GM18861 (cell line): ENCODE measurements around the gene USP36.
"Not testable (repeated sequence)": the region's sequence is repeated elsewhere in the genome, so short reads cannot be mapped to it uniquely, and the experiment has no call there.

Experiments
- ATAC-seq: cut with Tn5 transposase; IDR thresholded peaks from one replicate; pipeline ENCODE4 v1.9.1; 2021; ENCODE audit not compliant: unreplicated experiment

The USP36 gene

DNA sequence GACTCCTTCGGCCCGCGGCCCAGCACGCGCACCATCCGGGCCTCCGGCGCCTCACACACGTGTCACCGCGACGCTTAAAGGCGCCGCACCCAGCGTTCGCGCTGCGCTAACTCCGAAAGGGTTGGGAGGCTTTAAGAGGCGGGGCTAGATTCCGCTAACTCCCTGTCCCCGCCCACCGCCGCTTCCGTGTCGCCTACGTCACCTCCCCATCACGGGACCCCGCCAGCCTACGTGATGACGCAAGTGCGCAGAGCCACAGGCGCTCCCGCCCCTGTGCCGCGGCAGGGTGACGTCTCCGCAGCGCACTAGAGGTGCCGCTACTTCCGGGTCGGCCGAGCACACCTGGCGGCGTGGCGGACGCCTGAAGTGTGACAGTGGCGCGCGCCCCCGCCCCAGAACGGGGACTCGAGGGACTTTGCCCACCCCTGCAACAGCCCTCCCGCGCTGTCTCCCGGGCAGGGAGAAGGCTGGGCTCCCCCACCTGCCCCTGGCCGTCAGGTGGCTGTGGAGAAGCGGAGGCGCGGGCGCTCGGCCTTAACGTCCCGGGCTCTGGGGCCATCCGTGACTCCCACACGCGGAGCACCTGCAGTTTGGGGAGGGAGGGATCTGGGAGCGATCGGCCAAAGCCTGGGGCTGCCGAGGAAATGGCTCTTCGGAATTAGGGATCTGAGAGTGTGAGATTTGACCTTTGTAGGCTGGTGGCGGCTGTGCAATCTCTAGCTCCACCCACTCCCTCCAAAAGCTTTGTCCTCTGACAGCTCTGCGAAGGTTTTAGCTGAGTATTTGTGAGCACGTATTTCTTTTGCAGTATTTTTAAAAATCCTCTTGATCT, at the start of gene USP36:
TSS of gene USP36 (minus strand) at position 35 of the 832 bp plus-strand sequence. CDS start 4,451 bp downstream, outside the sequence.
- ATAC-seq, result peak; percentile 82

DNA sequence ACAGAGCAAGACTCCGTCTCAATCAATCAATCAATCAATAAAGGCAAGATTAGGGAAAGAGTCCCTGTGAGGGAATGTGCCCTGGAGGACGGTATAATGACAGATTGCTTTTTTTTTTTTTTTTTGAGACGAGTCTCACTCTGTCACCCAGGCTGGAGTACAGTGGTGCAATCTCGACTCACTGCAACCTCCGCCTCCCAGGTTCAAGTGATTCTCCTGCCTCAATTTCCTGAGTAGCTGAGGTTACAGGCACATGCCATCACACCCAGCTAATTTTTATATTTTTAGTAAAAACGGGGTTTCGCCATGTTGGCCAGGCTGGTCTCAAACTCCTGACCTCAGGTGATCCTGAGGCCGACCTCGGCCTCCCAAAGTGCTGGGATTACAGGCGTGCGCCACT, 49.5 kb upstream of the USP36 start:
- ATAC-seq, result not testable (repeated sequence)

DNA sequence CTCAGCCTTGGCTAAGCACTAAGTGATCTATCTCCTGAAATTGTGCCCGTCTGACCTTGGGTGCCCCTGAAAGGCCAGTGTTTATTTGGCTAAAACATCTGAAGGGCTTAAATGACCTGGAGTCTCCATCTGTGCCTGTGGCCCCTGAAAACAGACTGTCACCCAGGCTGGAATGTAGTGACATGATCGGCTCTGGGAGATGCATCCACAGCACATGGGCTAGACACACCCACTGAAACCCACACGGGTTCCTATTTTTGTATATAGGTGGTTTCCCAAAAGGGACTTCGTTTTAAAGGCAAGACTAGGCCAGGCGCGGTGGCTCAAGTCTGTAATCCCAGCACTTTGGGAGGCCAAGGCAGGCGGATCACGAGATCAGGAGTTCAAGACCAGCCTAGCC, 48.9 kb upstream of the USP36 start:
- no peak for ATAC-seq

DNA sequence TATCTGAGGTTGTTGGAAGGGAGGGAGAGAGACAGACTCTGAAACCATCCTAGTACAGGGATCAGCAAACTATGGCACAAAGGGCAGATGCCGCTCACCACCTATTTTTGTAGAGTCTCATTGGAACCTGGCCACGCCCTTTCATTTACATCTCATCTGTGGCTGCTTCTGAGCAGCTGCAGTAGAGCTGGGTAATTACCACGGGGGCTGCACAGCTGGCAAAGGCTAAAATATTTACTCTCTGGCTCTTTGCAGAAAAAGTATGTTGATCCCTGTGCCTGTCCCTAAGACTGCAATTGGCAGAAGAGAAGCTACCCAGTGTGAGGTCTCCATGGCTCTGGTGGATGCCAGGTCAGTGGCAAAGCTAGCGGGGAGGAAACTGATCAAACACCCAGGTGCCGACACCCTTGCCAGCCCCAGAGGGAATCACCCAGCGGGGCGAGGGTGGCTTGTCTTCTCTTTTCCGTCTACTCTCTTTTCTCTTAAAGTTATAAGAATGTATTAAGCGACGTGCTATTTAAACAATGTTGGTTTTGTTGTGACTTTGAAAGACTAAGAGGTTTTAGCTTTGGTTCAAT, 48.4 kb upstream of the USP36 start:
- ATAC-seq, result no peak

DNA sequence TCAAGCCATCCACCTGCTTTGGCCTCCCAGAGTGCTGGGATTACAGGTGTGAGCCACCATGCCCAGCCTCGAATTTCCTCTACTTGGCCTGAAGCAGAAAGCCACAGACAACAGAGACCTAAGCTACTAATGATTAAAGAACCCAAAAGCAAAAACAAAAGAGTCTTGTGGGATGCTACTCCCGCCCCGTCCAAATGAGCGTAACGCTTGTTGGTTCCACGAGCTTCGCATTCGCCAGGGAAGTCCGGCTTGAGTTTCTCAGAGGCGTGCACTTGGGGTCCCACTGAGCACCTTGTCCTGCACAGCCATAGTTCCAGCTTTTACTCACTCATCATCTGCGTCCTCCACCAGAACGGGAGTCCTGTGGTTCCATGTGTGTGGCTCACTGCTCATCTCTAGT, 46.3 kb upstream of the USP36 start:
- ATAC-seq, result no peak

DNA sequence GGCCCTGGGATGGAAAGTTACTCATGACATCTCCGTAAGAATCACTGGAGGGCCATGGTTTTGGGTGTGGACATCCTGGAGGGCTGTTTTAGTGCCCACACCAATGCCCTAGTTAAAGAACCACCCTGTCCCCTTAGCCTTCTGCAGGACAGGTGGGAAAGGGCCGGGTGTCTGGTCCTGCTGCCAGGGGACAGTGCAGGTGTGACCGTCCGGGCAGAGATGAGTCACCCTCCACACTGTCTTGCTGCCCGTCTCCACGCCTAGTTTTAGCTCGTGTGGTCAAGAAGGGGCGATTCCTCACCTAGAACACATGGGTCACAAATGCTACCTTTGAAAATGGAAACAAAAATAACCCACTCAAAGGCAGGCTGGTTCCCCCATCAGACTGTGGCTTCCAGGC, 45.3 kb upstream of the USP36 start:
- ATAC-seq, result no peak

DNA sequence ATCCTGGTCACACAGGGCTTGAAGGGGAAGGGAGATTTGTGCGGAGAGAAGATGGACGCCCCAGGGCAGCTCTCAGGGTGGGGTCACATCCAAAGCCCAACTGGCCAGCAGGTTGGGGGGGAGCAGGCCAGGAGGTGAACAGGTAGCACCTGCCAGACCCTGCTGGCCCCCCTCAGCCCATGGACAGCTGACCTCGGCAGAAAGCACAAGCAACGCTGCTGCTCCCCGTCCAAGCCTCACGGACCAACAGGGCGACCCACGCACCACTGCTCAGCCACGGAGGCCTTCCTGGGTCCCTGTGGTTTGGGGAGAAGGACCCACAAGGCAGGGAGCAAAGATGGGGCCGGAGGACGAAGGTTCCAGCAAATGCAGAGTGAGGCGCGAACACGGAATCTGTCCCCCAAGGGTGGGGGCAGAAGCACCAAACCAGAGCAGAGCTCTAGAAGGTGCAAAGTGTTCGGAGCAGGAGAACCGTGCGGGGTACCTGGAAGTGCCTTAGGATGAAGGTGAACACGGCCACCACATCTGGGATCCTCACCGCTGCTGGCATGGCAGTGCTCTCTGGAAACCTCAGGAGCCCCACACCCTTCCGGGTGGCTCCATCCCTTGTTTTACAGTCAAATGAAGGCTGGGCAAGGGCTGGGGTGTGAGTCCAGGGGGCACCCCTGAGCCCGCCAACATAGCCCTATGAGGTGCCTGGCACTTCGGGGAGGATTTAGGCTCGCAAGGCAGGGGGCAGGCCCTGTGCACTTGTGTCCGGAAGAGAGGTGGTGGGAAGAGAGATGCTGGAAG, 44.5 kb upstream of the USP36 start:
- ATAC-seq, result no peak

DNA sequence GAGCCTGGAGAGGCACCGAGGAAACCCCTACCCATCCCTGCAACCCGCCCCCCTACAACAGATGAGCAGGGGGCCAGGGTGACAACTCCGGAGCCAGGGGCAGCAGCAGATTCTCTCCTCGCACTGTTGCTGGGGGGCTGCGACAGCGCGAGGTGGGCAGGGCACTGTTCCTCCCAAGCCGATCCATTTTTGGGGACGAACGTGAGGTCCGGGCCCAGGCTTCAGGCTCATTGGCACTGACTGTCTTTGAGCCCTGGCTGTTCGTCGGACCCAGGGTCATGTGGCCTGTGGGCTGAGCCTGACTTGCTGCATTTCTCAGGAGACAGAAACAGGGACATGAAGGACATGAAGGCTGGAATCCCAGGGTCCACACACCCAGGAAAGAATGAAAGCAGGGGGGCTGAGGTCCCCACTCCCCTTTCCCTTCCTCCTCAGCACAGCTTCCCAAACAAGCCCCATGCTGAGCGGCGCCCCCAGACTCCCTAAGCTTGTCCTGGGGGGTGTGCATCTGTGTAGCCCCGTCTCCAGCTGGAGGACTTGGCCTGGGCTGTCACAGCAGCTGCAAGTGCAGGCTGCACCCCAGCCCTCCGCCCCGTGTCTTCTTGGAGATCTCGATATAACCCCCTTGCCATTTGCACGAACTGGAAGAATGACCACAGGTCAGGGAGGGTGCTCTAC, 43.7 kb upstream of the USP36 start:
- no peak for ATAC-seq

DNA sequence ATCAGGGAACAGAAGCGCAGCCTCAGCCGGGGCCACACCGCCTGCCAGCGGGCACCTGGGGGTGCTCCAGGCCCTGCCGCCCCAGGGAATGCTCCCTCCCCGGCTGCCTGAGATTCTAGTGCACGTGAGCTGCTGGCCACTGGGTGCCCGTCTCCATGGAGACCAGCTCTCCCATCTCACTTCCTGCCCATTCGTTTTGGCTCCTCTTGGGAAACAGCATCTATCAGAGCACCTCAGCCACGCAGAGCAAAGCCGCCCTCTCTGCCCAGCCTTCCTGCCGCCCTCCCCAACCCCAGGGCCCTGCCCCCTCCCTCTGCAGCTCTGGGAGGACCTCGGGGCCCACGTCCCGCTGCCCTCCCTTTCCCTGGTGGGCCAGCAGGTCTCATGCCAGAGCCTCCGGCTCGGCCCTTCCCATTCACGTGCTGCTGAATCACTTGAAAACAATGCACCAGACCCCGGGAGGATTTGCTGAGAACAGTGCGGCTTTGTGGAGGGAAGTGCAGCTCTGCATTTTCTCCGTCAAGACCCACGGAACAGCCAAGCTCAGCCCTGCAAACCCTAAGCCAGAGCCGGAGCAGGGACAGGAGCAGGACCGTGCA, 43.0 kb upstream of the USP36 start:
- no peak for ATAC-seq

DNA sequence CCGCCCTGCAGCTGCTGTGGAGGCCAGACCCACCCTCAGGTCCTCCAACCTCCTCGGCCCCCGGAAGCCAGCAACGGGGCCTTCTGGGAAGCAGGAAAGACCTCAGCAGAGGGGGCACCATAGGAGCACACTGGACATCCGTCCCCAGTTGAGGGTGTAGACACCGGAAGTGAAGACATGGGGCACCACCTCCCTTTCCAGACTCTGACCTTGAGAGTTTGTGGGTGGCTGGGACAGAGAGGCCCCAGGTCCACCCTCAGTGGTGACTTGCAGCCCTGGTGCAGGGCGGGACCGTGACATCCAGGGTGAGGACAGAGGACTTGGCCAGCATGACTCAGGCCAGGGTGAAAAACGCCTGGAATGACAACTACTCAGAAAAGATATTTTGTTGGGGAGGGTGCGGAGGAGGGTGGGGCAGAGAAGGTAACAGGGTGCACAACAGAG, 42.5 kb upstream of the USP36 start:
- ATAC-seq, result no peak

DNA sequence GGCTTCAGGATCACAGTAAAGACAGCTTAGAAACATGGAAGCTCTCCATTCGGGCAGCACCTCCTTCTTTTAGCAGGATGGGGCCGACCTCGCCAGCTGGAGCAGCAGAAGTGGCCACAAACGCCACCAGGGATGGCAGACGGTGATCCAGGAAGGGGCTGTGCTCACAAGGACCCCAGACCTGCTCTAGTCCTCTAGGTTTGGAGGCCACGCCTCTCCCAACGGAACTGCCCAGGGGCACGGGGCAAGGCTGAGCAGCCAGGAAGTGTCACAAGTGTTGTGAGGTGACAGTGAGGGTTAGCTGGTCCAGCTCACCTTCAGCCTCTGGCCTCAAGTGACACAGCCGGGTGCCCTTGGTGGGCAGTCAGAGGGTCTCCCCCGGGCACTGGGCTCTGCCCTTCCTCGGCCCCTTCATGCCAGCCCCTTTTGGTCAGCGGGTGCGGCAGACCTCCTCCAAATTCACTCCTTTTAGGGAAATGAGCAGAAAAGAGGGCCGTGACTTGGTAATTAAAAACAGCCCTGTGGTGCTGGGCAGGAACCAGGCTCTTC, 42.0 kb upstream of the USP36 start:
- ATAC-seq, result no peak

DNA sequence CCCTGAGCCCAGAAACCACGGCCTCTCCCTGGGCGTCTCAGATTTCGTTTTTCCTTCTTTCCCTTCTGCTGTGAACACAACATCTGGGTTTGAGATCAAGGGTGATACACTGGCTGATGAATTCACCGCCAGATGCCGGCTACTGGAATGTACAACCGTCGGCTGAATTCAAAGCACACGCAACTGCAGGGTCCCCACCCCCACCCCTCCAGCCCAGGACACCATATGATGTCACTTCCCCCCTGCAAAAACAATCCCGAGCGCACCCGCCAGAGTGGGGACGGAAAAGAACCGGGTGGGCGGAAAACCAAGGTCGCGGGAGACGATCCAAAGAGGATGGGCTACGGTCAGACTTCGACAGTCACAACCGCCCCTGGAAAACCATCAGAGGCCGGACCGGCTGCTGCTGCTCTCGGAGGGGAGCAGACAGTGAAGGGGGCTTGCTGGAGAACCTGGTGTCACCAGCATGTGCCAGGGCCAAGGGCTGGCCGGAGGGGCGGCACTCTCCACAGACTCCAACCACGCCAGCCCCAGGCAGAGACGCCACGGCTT, 39.1 kb upstream of the USP36 start:
- no peak for ATAC-seq

DNA sequence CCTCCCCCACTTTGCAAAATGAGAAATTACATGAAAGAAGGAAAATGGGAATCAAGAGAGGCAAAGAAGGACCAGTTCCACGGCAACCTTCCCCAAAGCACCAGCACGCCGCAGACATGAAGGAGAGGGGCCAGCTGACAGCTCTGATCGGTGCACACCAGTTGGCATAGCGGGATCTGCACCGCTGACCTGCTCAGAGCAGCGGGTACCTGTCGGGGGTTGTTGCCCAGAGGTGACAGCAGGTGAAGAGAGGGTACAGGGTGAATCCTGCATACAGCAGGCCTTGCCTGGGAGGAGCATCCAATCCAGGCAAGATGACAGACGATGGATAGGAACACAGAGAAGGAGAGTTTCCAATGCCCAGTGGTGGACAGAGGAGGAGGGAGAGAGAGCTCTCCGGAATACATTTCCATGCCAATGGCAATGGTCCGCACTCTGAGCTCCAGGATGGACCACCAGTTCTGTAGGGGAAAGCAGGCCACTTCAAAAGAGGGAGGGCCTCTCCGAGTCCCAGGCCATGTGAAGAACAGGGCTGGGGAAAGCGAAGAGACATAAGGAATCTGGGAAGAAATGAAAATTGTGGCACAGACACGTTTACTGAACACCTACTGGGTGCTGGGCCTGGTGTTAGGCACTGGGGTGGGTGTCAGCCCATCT, 38.4 kb upstream of the USP36 start:
- ATAC-seq, result no peak

DNA sequence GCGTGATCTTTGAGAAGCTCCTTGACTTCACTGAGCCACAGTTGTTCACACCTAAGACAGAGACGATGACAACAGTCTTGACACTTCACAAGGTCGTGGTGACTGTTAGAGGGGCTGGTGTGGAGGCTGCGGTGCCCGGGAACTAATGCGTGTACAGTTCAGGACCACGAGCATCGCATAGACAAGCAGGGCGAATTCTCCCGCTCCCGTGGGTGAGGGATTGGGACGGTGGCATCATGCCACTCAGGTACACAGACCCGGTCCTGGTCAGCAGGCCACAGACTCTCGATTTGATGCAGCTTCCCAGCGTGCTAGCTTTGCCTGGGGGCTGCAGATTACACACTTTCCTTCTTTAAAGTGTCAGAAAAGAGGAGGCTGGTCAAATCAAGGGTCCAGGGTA, 37.6 kb upstream of the USP36 start:
- no peak for ATAC-seq

DNA sequence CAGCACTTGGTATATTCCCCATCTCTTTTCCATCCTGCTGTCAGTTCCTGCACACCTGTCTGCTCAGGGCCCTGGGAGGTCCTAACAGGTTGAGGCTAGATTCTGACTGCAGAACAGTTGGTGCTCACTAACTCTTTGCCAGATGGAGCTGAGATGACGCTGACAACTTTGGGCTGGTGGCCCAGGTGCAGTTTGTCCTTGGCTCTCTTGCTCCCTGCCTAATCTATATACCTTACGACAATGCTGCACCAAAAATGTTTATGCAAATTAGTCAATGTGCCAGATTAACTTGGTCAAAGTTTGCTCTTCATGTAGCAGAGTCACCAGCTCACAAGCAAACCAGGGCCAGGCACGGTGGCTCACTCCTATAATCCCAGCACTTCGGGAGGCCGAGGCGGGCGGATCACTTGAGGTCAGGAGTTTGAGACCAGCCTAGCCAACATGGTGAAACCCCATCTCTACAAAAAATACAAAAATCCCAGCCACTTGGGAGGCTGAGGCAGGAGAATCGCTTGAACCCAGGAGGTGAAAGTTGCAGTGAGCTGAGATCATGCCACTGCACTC, 36.4 kb upstream of the USP36 start:
- not testable (repeated sequence) for ATAC-seq

DNA sequence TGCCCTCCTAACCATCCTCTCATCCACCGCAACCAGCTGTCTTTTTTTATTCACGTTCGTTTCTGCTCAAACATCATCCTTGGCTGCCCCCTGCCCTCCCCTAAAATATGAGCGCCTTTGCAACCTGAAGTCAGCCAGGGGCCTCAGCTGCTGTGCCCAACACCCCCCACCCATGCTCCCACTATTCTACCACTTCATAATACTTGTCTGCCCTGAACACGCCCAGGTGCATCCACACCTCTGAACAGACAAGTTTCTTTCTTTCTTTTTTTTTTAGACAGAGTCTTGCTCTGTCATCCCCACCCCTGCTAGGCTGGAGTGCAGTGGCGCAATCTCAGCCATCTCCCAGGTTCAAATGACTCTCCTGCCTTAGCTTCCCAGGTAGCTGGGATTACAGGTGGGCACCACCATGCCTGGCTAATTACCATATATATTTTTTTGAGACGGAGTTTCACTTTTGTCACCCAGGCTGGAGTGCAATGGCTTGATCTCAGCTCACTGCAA, 35.5 kb upstream of the USP36 start:
- ATAC-seq, result no peak

DNA sequence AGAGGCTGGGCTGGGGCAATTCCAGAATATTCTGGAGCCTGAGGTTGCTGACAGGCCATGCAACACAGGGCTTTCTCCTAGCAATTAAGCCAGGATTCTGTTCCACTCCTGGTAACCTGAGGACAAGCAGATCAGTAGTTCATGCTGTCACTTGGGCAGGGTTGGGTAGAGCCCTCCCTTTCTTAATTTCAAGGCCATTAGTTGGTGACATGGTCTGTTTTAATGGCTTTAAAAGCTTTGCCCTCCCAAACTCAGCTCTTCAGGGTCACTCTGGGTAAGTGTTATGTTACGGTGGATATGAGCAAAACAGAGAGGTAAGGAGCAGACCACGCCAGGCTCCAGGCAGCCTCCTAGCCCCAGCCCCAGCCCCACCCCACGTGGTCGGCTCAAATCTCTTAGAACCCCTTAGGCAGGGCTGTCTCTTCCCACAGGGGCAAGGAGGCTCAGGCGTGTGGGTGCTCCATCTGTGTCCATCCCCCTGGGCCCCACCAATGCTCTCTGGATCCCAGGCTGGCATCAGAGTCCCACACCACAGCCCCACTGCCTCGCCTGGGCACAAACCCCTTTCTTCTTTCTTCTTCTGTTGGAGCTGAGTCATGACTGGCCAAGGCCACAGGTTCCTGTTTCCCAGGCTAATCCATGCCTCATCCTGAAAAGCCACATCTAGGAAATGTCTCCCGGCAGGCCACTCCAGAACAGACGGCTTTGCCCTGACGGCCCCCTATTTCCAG, 34.9 kb upstream of the USP36 start:
- no peak for ATAC-seq

DNA sequence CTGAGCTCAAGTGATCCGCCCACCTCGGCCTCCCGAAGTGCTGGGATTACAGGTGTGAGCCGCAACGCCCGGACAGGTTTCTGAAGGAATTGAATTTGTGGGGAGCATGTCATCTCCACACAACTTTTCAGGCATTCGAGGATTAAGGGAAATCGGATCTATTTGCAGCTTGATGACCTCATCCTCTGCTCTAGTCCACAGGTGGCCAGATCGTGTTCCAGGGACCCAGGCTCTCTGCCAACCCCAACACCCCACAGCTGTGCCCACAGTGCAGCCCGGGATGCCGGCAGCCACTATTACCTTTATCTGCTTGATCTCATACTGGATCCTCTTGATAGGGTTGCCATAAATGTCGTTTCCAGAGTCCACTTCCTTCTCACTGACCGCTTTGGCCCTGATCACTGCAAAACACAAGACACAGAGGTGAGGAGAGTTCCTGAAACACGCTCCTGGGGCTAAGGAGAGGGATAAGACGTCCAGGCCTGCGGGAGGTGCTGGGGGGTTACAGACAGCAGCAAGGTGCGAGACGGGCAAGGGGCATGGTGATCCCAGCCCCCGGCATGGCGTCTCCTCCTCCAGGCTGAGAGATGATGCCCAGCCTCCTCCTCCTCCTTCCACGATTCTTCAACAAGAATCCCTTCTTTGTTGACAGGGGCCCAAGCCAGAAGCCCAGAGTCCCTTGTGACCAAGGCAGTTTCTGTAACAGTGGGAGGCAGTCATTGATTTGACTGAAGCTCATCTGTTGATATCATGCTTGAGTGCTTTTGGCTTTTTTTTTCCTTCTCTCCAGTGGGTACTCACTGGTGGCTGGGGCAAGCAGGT, 33.1 kb upstream of the USP36 start:
- no peak for ATAC-seq
